Stimulated activated CD8-positive, alpha-beta memory T cell treated with anti-CD3 and anti-CD28 coated beads, Interleukin-15, amount 100 ng/mL, for 4 hours (primary cell): ENCODE results near the gene FAM3C.

Source experiments
- DNase-seq, 2 donors: peaks; one replicate each; pipeline ENCODE4 v3.0.0-alpha.2; 2020; ENCODE audit warnings: low read depth in 2 of 2

Gene FAM3C

GRCh38 chr7:121300685-121301420 lies 95.3 kb downstream of the FAM3C start:
- DNase-seq = no peak
